ENCODE data around the gene WNT7A. TPM values are rescaled to one million over a fixed set of nuclear protein-coding genes. Genes with fewer than 3 reads are reported as not detected.

WNT7A gene
- total RNA-seq, 1 donor from 2014 or later = not detected

- DNase-seq (ENCODE audit: low spot score) = no peak
- no peak overlapping the region for H3K4me3 ChIP-seq
- no peaks in the 10 kb centered on the region for H3K4me1 ChIP-seq
- H2AFZ ChIP-seq (replicated peaks) = no peak overlapping the region
- H3K27me3 Mint-ChIP-seq (ENCODE audit: insufficient read depth, low read depth) = peaks cover 7% of the 10 kb centered on the region
- H3K27ac ChIP-seq = no peak overlapping the region
- no peaks in the 10 kb centered on the region for H3K79me2 ChIP-seq (ENCODE audit: low read depth)
- no peaks in the 10 kb centered on the region for H4K20me1 ChIP-seq (ENCODE audit: low read depth)
- no peak overlapping the region for H3K4me3 Mint-ChIP-seq
- peaks cover 10% of the 10 kb centered on the region for H3K4me1 Mint-ChIP-seq
- H3K4me2 ChIP-seq = no peak overlapping the region
- H3F3A ChIP-seq (ENCODE audit: low read depth) = no peaks in the 10 kb centered on the region
- H3K9me3 ChIP-seq (ENCODE audit: low read depth) = no peaks in the 10 kb centered on the region
- no peaks in the 10 kb centered on the region for H3K27me3 ChIP-seq
- TF ChIP-seq EZH2 (IDR thresholded peaks at IDR 0.05) (no peak), EZH2phosphoT487 (IDR thresholded peaks at IDR 0.05) (no peak)
- TF ChIP-seq, protein P1, sequence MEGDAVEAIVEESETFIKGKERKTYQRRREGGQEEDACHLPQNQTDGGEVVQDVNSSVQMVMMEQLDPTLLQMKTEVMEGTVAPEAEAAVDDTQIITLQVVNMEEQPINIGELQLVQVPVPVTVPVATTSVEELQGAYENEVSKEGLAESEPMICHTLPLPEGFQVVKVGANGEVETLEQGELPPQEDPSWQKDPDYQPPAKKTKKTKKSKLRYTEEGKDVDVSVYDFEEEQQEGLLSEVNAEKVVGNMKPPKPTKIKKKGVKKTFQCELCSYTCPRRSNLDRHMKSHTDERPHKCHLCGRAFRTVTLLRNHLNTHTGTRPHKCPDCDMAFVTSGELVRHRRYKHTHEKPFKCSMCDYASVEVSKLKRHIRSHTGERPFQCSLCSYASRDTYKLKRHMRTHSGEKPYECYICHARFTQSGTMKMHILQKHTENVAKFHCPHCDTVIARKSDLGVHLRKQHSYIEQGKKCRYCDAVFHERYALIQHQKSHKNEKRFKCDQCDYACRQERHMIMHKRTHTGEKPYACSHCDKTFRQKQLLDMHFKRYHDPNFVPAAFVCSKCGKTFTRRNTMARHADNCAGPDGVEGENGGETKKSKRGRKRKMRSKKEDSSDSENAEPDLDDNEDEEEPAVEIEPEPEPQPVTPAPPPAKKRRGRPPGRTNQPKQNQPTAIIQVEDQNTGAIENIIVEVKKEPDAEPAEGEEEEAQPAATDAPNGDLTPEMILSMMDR (IDR thresholded peaks at IDR 0.05) = no peak
- no peak overlapping the region for H3K9ac ChIP-seq
- no peaks in the 10 kb centered on the region for H3K36me3 Mint-ChIP-seq
- no peaks in the 10 kb centered on the region for H3K9me3 Mint-ChIP-seq
- H3K27ac Mint-ChIP-seq = no peak overlapping the region
- no peaks in the 10 kb centered on the region for H3K36me3 ChIP-seq
Measured at GRCh38 chr3:13835246-13835645, 44.6 kb downstream of the WNT7A start.

GRCh38 chr3:13834258-13835035 is 45.4 kb downstream of the WNT7A start:
- no peaks in the 10 kb centered on the region for H3K4me1 ChIP-seq
- no peaks in the 10 kb centered on the region for H3F3A ChIP-seq (ENCODE audit: low read depth)
- H4K20me1 ChIP-seq (ENCODE audit: low read depth) = no peaks in the 10 kb centered on the region
- no peak overlapping the region for H2AFZ ChIP-seq (replicated peaks)
- H3K79me2 ChIP-seq (ENCODE audit: low read depth) = no peaks in the 10 kb centered on the region
- H3K36me3 ChIP-seq = no peaks in the 10 kb centered on the region
- DNase-seq (ENCODE audit: low spot score) = no peak
- H3K27ac ChIP-seq = no peak overlapping the region
- no peaks in the 10 kb centered on the region for H3K9me3 ChIP-seq (ENCODE audit: low read depth)
- peak overlapping the region; percentile 49 for H3K4me3 Mint-ChIP-seq
- H3K9ac ChIP-seq = no peak overlapping the region
- H3K9me3 Mint-ChIP-seq = no peaks in the 10 kb centered on the region
- no peaks in the 10 kb centered on the region for H3K36me3 Mint-ChIP-seq
- H3K4me2 ChIP-seq = no peak overlapping the region
- no peak overlapping the region for H3K4me3 ChIP-seq
- H3K27me3 Mint-ChIP-seq (ENCODE audit: insufficient read depth, low read depth) = peaks cover 7% of the 10 kb centered on the region
- H3K27me3 ChIP-seq = no peaks in the 10 kb centered on the region
- peaks cover 10% of the 10 kb centered on the region for H3K4me1 Mint-ChIP-seq
- H3K27ac Mint-ChIP-seq = peak overlapping the region; percentile 40
- TF ChIP-seq, protein P1 (IDR thresholded peaks at IDR 0.05) = no peak
- TF ChIP-seq EZH2phosphoT487 (IDR thresholded peaks at IDR 0.05) (no peak), EZH2 (IDR thresholded peaks at IDR 0.05) (no peak)

DNA sequence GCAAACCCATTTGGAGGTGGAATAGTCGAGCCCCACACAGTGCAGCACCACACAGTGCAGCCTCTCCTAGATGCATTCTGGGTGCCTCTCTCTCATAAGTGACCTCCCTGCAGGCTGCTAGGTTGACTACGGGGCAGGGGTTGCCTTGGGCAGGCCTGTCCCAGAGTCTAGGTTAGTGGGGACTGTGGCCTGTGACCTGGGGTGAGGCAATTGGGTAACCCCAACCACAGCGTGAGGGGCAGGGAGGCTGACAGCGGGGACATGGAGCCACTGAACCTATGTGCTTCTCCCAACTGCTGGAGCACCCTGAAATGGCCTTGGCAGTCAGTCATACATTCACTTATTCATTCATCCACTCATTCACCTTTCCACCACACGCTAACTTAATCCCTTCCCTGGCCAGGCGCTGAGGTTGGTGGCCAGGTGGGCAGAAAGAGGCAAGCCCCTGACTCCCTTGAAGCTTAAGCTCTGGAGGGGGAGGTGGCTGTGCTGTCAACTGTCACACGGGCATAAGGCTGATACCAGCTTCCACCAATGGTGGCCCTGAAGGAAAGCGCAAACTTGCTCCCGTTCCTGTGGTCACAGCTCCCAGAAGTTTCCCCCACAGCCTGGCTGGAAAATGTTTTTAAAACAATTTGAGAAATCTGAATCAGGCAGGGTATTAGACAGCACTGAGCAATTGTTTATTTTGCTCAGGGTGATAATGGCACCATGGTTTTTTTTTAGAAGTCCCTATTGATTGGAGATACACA is 46.2 kb downstream of the WNT7A start:
- H3K36me3 ChIP-seq = no peaks in the 10 kb centered on the region
- no peak for DNase-seq (ENCODE audit: low spot score)
- no peak overlapping the region for H3K9ac ChIP-seq
- Mint-ChIP-seq H3K4me3 (peak overlapping the region; percentile 49), H3K9me3 (peaks cover 2% of the 10 kb centered on the region), H3K36me3 (no peaks in the 10 kb centered on the region), H3K27ac (no peak overlapping the region), H3K4me1 (peaks cover 12% of the 10 kb centered on the region), H3K27me3 (ENCODE audit: insufficient read depth, low read depth) (peaks cover 7% of the 10 kb centered on the region)
- H3K27ac ChIP-seq = no peak overlapping the region
- no peak for TF ChIP-seq EZH2phosphoT487 (IDR thresholded peaks at IDR 0.05)
- H4K20me1 ChIP-seq (ENCODE audit: low read depth) = no peaks in the 10 kb centered on the region
- H3K4me2 ChIP-seq = no peak overlapping the region
- no peak overlapping the region for H2AFZ ChIP-seq (replicated peaks)
- no peaks in the 10 kb centered on the region for H3K79me2 ChIP-seq (ENCODE audit: low read depth)
- no peaks in the 10 kb centered on the region for H3K9me3 ChIP-seq (ENCODE audit: low read depth)
- H3K4me1 ChIP-seq = no peaks in the 10 kb centered on the region
- no peaks in the 10 kb centered on the region for H3K27me3 ChIP-seq
- no peak overlapping the region for H3K4me3 ChIP-seq
- H3F3A ChIP-seq (ENCODE audit: low read depth) = no peaks in the 10 kb centered on the region

All from neural progenitor cell (in vitro differentiated cells).